Measurements from ENCODE around the gene BOC. TPM values are rescaled to one million over a fixed set of nuclear protein-coding genes. Genes with fewer than 3 reads are reported as not detected.
A peak's percentile ranks its signal among the peaks of the same experiment; 100 is the strongest.

The BOC gene
- total and polyA plus RNA-seq, 2 of the 8 experiments (the other 6 are each of a cell fraction or from before 2014, with no cell fraction given) = 6.9 to 9.3 TPM

- H3K4me1 ChIP-seq (replicated peaks in 1 of 4; ENCODE audit: control insufficient read depth in 3 of 4, insufficient read depth in 4 of 4, low read length in 3 of 4) = 0 out of 7 replicates have a peak, but pooled peaks cover 0 to 2% (median 0%) of the 10 kb centered on the region in 4 experiments
- WGBS, 2 experiments (ENCODE audit: extremely low coverage in 1 of 2, insufficient coverage in 1 of 2, insufficient read length in 1 of 2, insufficient replicate concordance in 2 of 2, low coverage in 1 of 2, low lambda C conversion rate in 2 of 2, missing lambda C conversion rate in 1 of 2) = 89% methylated on average over 6 of the region's 6 CpGs; no CpG with 5 or more reads in 1 of the 2 experiments
- DNase-seq (ENCODE audit: low read depth in 1 of 2, low spot score in 2 of 2) (no peak), FAIRE-seq (no peak)
- H3K23me2 ChIP-seq (ENCODE audit: low read depth, low read length) = no peaks in the 10 kb centered on the region
- ChIA-PET CTCF (ENCODE audit: partially characterized antibody) (interaction anchor here (0.7 to 5.3 kb wide), 6 partner anchors 11 to 349 kb away, joined by 3 to 17 read pairs (median 3); no protein-coding TSS in a partner anchor), POLR2A (ENCODE audit: partially characterized antibody) (no interaction called here)
- H3K14ac ChIP-seq (ENCODE audit: insufficient read length) = no peak overlapping the region
- no peak overlapping the region for H3K56ac ChIP-seq (replicated peaks; ENCODE audit: insufficient read length, low read depth, low read length)
- no peak overlapping the region for H2BK120ac ChIP-seq (replicated peaks; ENCODE audit: low read depth, low read length)
- no peak overlapping the region for H3K9ac ChIP-seq (replicated peaks in 1 of 4; ENCODE audit: extremely low read depth in 1 of 4, low read depth in 3 of 4, low read length in 3 of 4)
- H3K36me3 ChIP-seq (ENCODE audit: control insufficient read depth in 2 of 4, insufficient read depth in 4 of 4, low read length in 3 of 4) = no peaks in the 10 kb centered on the region
- H3K4me3 ChIP-seq (ENCODE audit: extremely low read depth in 1 of 4, insufficient read depth in 2 of 4, low read depth in 3 of 4, low read length in 4 of 4) = no peak overlapping the region
- H3K18ac ChIP-seq (ENCODE audit: extremely low read depth, low read length) = no peak overlapping the region
- H2AFZ ChIP-seq (ENCODE audit: low read length) = peak overlapping the region; percentile 42; the same call in 1 of the 2 replicates
- no peaks in the 10 kb centered on the region for H4K20me1 ChIP-seq (replicated peaks in 1 of 2; ENCODE audit: control insufficient read depth in 1 of 2, insufficient read depth in 2 of 2, low read length in 2 of 2)
- no peak overlapping the region for H3K23ac ChIP-seq (ENCODE audit: insufficient read length)
- no peak overlapping the region for H2BK15ac ChIP-seq (ENCODE audit: low read length)
- H2BK20ac ChIP-seq (ENCODE audit: low read length) = no peak overlapping the region
- no peak overlapping the region for H4K8ac ChIP-seq (ENCODE audit: extremely low read depth, insufficient read depth, low read length)
- H3K9me3 ChIP-seq (ENCODE audit: insufficient read depth in 2 of 2, low read depth in 1 of 2, low read length in 1 of 2) = no peaks in the 10 kb centered on the region
- no peaks in the 10 kb centered on the region for H3K79me1 ChIP-seq (ENCODE audit: low read depth, low read length)
- no peak overlapping the region for H3K27ac ChIP-seq (ENCODE audit: low read depth, low read length)
- no peak overlapping the region for H2AK5ac ChIP-seq (ENCODE audit: low read depth, low read length)
- no peak overlapping the region for H2BK12ac ChIP-seq (ENCODE audit: low read depth, low read length)
- H3K4me2 ChIP-seq (ENCODE audit: insufficient read depth in 1 of 2, low read depth in 2 of 2, low read length in 2 of 2) = no peak overlapping the region
- H2BK5ac ChIP-seq (ENCODE audit: low read depth, low read length) = no peak overlapping the region
- no peaks in the 10 kb centered on the region for H3K27me3 ChIP-seq (replicated peaks in 1 of 4; ENCODE audit: control insufficient read depth in 3 of 4, extremely low read depth in 1 of 4, insufficient read depth in 3 of 4, low read length in 3 of 4)
- H4K5ac ChIP-seq (ENCODE audit: insufficient read length, low read depth, low read length) = no peak overlapping the region
- no peaks in the 10 kb centered on the region for H3K79me2 ChIP-seq (ENCODE audit: control insufficient read depth in 1 of 2, insufficient read depth in 2 of 2, low read length in 2 of 2)
- H4K91ac ChIP-seq (replicated peaks; ENCODE audit: insufficient read length, low read length) = no peak overlapping the region
- H3K4ac ChIP-seq (replicated peaks; ENCODE audit: insufficient read length, low read depth, low read length) = no peak overlapping the region
These were observed 80.2 kb downstream of the BOC start for GRCh38 chr3:113291572-113291971.
